HG03442 (cell line): ENCODE results near the gene CTDSPL.

Source experiments
- ATAC-seq: cut with Tn5 transposase; IDR thresholded peaks from one replicate; pipeline ENCODE4 v1.9.1; 2021; ENCODE audit warnings: mild to moderate bottlenecking, moderate library complexity; ENCODE audit not compliant: unreplicated experiment

CTDSPL gene

GRCh38 chr3:37997791-37998370, 136.2 kb downstream of the CTDSPL start:
- no peak for ATAC-seq

DNA sequence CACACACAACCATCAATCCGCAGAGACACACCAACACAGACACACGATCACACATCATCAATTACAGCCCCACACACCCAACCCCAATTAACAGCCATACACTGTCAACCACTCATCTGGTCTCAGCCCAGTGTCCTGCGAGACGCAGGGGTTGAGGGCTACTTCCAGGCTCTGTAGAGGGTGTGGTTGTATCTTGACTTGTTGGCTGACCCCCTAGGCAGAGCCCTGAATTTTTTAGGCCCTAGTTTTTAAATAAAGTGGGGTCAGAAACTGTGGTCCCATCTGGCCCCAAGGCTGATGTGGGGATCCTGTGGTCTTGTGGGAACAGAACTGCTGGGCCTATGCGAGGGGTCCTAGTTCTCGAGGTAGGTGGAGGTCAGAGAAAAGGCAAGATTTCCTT, 138.2 kb downstream of the CTDSPL start:
- ATAC-seq, result no peak

DNA sequence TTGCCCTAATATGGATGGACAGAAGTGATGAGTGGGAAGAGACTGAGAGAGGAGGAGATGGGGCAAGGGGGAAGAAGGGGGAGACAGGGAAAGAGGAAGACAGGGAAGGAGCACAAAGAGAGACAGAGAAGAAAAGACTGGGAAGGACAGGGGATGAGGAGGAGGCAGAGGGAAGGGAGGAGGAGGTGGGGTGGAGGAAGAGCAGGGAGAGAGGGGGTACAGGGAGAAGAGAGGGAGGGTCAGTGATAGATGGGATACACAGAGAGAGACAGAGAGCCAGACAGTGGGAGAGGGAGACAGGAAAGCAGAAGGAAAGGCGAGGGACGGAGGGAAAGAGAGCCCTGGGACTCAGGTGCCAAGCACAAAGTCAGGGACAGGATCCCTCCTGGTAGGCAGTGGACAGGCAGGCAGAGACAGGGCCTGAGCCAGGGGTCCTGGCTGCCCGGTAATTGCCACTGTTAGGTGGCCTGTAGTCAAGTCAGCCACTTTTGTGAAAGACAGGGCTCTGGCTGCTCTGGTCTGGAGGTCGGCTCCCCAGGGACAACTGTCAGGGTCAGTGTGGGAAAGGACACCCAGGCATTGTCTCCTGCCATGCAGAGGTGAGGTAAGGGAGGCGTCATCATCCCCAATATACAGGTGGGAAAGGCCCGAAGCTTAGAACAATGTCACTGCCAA, 138.7 kb downstream of the CTDSPL start:
- no peak for ATAC-seq

GRCh38 chr3:38000965-38001455, 139.3 kb downstream of the CTDSPL start:
- no peak for ATAC-seq

GRCh38 chr3:38001456-38002081, 139.9 kb downstream of the CTDSPL start:
- ATAC-seq, result no peak

DNA sequence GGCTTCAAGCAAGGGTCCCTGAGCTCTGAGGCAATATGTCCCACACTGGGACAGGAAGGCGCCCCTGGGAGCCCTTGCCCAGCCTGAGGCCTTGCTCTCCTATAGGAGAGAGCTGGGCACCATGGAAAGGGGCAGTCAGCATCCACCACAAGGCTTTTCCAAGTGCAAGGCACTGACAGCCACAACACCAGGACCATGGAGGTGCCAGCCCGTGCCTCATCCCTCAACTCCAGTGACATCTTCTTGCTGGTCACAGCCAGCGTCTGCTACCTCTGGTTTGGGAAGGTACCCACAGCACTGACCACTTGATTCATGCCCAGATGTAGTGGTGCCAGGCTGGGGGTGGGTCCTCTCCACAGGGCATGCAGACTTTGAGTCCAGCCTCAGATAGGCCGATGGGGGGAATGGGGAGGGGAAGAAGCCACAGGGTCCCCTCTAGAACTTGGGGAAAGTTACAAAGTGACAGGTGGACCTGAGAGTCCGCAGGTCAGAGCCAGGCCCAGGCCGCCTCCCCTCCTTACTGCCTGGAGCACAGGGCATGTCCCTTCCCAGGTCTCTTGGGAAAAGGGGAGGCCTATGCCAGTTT, 140.7 kb downstream of the CTDSPL start:
- ATAC-seq, result no peak

GRCh38 chr3:38002940-38003339, 141.3 kb downstream of the CTDSPL start:
- ATAC-seq, result no peak

- peak; percentile 29 for ATAC-seq
Observed at GRCh38 chr3:38003371-38003816, 141.7 kb downstream of the CTDSPL start.

GRCh38 chr3:38003817-38004414, 142.2 kb downstream of the CTDSPL start:
- no peak for ATAC-seq

- peak; percentile 58 for ATAC-seq
Observed at GRCh38 chr3:38004415-38005075, 142.9 kb downstream of the CTDSPL start.

GRCh38 chr3:38005076-38006020, 143.7 kb downstream of the CTDSPL start:
- no peak for ATAC-seq

DNA sequence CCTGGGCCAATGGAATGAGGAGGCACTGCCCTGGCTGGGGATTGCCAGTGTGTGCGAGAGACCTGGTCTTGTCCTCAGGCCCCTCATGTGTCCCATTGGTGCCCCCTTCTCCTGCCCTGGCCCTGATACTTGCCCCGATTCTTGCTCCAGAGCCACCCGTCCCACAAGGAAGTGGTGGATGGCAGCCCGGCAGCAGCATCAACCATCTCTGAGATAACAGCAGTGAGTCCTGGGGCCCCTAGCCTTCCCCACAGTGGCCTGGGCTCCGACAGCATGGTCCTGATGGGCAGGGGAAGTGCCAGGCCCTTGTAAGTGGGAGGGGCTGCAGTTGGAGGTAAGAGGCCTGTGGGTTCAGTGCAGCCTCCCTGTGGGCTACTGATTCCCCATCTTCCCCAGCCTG, 144.4 kb downstream of the CTDSPL start:
- no peak for ATAC-seq

GRCh38 chr3:38006445-38006995, 144.8 kb downstream of the CTDSPL start:
- no peak for ATAC-seq

- ATAC-seq, result no peak
Observed at GRCh38 chr3:38007754-38008090, 146.0 kb downstream of the CTDSPL start.

DNA sequence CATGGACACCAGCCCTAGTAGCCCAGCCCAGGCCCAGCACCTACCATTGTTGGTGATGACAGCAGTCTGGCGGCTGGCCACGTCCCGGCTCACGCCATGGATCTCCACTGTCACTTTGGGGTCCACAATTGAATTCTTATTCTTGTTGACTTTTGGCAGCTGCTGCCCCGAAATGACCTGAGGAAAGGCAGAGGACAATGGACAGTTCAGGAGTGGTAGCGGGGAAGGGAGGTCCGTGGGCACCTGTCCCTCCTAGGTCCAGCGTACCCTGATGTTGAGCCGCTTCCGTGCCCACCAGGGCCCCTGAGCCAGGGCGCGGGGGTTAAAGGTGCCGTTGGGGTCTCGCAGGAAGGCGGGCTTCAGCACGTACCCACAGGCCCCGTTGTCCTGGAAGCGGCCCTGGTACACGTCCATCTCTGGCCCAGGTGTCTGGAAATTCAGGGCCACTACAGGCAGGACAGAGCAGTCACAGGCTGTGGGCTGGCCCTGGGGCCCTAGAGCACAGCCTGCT, 146.6 kb downstream of the CTDSPL start:
- ATAC-seq, result no peak

DNA sequence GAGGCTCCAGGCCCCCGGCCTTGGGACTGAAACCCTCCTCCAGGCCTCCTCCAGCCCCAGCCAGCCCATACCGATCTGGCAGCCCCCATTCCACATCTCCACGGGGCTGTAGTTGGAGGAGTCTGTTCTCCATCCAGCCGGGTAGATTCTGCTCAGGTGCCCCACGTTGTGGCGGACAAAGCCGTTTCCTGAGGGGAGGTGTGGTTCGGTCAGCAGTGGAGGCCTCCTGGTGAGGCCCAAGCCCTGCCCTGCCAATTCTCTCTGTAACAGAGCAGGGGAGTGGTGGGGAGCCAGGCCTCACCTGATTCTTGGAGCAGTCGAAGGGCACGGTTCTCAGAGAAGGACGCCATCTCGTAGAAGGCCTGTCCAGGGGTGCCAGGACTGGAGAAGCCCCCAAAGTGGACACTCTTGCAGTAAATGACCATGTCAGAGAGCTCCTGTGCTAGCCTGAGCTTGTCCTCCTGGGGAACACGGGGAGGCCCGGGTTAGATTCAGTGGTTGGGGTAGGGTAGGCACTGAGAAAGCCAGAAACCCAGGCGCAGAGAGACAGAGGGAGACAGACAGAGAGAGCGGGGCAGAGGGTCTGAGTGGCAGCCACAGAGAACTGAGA, 147.4 kb downstream of the CTDSPL start:
- no peak for ATAC-seq

GRCh38 chr3:38009807-38010591, 148.3 kb downstream of the CTDSPL start:
- ATAC-seq, result no peak

GRCh38 chr3:38011111-38011510, 149.4 kb downstream of the CTDSPL start:
- ATAC-seq, result no peak
